Motor neuron (in vitro differentiated cells): Measurements from ENCODE around the gene PDE9A. TPM values are rescaled to one million over a fixed set of nuclear protein-coding genes. Genes with fewer than 3 reads are reported as not detected.

ENCODE experiments used
- ATAC-seq, 8 experiments: fragments of 200-7000 bp; cut with Tn5 transposase; replicated peaks in 6 of 8; 2 replicates each; pipeline ENCODE4 v1.8.0; 2021; ENCODE audit warnings: mild to moderate bottlenecking in 8 of 8, moderate library complexity in 8 of 8
- H3K27ac ChIP-seq, 2 donors: fragments of 250-450 bp; sonication (Bioruptor Pico); 2 replicates each; pipeline ENCODE4 v1.9.0; 2021; ENCODE audit warnings: antibody characterized with exemption in 2 of 2, mild to moderate bottlenecking in 2 of 2, moderate library complexity in 1 of 2
- H3K4me1 ChIP-seq, 2 donors: fragments of 250-450 bp; sonication (Bioruptor Pico); replicated peaks in 1 of 2; 2 replicates each; pipeline ENCODE4 v1.6.1; 2021; ENCODE audit warnings: antibody characterized with exemption in 2 of 2, mild to moderate bottlenecking in 2 of 2, moderate library complexity in 1 of 2
- H3K4me3 ChIP-seq, 5 donors: fragments of 250-450 bp; sonication (Bioruptor Pico); 2 replicates each; pipeline ENCODE4 v1.9.0; 2021; ENCODE audit warnings: antibody characterized with exemption in 5 of 5, mild to moderate bottlenecking in 5 of 5, moderate library complexity in 4 of 5
- WGBS, 10 experiments: fragments of 450-650 bp; shearing (Covaris generic); methylation state at CpG; one replicate each; pipeline ENCODE4 v1.0.0; 2022; 5-methylcytosine and 5-hydroxymethylcytosine counted together
- in situ Hi-C, 9 experiments: fragments of 400-800 bp; cut with MboI; loops; one replicate each; pipeline ENCODE4 v1.15.0; 2021; ENCODE audit warnings: low sequenced_read_pairs in 9 of 9, low pct_unique_long_range_greater_than_20kb in 2 of 9; ENCODE audit not compliant: unreplicated experiment in 9 of 9
- total RNA-seq, 8 experiments: library from RNA; unstranded; fragments of 300-600 nt; gene quantifications; 2 replicates each; pipeline versions ENCODE4 v1.2.3 to v1.2.4, GENCODE V29; 2022

The PDE9A gene
- total RNA-seq, 8 experiments from 2014 or later, result 0.31 to 21.2 (median 15.6) TPM; not detected in 2

DNA sequence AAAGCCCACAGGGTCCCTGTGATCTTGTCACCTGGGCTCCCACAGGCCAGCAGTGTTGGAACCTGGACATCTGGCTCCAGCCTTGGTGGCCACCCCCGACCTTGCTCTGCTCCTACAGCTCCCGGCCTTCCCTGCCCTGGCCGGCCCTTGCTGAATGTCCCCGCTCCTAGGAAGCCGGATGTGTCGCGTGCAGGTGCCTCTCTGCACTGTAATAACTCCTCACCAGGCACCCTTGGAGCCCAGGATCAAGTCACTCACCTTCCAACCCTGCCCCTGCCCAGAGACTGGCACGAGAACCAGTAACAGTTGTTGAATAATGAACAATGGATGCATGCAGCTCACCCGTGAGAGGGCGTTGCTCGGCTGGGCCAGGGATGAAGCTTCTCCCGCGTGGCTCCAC, 12.1 kb downstream of the PDE9A start:
- in situ Hi-C loops, result no loop called here
- Histone ChIP-seq H3K4me3 (no peak overlapping the region), H3K4me1 (peaks cover 38 to 39% of the 10 kb centered on the region in 2 donors), H3K27ac (no peak overlapping the region)
- 85 to 93% (median 85%) methylated on average over 5 to 13 of the region's 13 CpGs; no CpG with 5 or more reads in 7 of the 10 experiments for whole genome bisulfite sequencing, 10 experiments
- no peak for ATAC-seq

DNA sequence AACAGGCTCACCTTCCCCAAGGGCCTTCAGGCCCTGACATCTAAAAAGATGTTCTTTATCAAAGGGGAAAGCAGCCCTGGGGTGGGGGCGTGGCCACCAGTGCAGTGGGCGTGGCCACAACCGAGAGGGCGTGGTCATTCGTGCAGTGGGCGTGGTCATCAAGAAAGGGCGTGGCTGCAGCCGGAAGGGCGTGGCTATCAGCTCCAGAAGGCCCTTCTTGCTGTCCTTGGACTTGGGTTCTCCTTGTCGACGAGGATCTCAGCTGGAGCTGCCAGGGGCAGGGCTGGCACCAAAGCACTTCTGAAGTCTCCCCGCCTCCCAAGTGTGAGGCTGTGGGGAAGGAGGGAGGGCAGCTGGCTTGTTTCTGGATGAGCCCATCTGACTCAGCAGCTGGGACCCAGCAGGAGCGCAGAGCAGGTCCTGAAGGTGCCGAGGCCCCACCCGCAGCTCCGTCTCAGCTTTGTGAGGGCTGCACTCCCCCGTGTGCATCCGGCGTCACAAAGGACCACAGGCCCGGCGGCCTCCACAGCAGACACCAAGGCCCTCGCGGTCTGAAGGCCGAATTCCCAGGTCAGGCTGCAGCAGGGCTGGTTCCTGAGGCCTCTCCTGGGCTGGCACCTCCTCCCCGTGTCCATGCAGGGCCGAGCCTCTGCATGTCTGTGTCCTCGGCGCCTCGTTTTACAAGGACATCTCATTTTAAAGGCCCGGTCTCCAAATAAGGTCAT, 12.8 kb downstream of the PDE9A start:
- H3K27ac ChIP-seq, result peak overlapping the region; percentile 85 to 93
- peaks cover 44 to 45% of the 10 kb centered on the region in 2 donors for H3K4me1 ChIP-seq
- 58 to 93% (median 83%) methylated on average over 2 to 9 of the region's 30 CpGs; no CpG with 5 or more reads in 7 of the 10 experiments for WGBS, 10 experiments
- no peak overlapping the region for H3K4me3 ChIP-seq
- no peak for ATAC-seq
- in situ Hi-C loops, result no loop called here

DNA sequence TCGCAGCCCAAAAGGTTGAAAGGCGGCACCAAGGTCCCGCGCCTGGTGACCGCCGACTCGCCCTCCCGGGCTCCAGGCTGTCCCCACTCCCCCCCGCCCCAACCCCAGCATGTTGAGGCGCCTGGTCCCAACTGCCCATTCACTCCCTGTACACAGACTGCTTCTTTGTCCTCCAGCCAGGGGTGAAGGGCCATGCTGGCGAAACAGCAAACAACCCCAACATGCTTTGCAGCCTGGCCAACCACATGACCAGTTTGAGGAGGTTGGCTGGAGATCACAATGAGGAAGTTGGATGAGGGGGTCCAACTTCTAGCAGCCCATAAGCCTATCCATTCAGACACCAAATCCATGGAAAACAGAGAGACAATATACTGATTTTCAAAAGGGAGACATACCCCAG, 13.5 kb downstream of the PDE9A start:
- Histone ChIP-seq H3K4me3 (no peak overlapping the region), H3K4me1 (peaks cover 51 to 52% of the 10 kb centered on the region in 2 donors), H3K27ac (peak overlapping the region; percentile 85 to 93)
- WGBS, 10 experiments, result 0 to 93% (median 87%) methylated on average over 1 to 3 of the region's 11 CpGs; no CpG with 5 or more reads in 6 of the 10 experiments
- no peak for ATAC-seq
- in situ Hi-C loops, result no loop called here

DNA sequence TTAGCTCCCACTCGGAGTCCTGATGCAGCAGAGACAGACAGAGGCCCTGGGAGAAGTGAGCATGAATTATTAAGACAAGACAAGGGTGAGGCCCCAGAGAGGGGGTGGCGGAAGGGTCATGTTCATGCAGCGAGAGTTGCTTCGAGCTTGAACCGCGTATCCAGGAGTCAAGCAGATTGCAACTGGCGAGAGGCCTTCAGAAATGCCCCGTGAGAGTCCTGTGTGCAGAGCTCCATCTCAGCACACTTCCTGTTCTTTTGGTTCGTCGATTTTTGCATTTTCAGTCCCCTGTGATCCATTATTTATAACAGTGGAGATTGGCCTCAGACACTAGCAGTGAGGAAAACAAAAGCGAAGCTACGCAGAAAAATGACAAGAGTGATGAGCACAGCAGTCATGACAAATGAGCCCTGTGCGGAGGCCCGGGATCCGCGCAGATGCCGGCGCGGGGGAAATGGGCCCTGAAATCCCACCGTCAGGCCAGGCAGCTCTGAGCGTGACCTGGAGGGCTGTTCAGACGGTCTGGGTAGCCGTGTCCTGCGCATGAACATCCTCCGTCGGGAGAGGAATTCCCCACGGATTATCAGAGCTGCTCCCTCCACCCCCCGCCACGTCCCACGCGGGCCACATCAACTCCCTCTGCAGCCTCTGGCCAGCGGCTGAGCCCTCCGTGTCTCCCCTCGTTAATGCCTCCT, 15.0 kb downstream of the PDE9A start:
- ATAC-seq, result peak in 5 of 8 experiments; percentile 73 to 86 (median 84)
- Histone ChIP-seq H3K27ac (peak overlapping the region; percentile 85 to 93), H3K4me1 (peaks cover 66 to 68% of the 10 kb centered on the region in 2 donors), H3K4me3 (peak overlapping the region in 4 of 5 donors; percentile 2 to 7 (median 4))
- WGBS, 10 experiments, result 17 to 46% (median 29%) methylated on average over 3 to 14 of the region's 34 CpGs; no CpG with 5 or more reads in 3 of the 10 experiments
- in situ Hi-C loops, result no loop called here

DNA sequence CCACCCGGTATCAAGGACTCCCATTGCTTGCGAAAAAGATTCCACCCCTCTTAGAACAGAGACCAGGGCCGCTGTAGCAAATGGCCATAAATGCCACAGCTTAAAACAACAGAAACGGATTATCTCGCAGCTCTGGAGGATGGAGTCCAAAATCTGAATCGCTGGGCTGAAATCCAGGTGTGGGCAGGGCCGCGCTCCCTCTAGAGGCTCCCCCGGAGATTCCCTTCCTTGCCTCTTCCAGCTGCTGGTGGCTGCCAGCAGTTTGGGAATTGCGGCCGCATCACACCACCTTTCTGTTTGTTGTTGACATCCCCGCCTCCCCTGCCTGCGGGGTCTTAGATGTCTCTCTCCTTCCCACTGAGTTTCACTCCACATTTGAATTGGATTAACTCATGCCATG, 15.6 kb downstream of the PDE9A start:
- H3K27ac ChIP-seq, result peak overlapping the region; percentile 85 to 93
- peaks cover 72 to 74% of the 10 kb centered on the region in 2 donors for H3K4me1 ChIP-seq
- H3K4me3 ChIP-seq, result no peak overlapping the region
- 18 to 100% (median 85%) methylated on average over 1 to 8 of the region's 13 CpGs; no CpG with 5 or more reads in 2 of the 10 experiments for WGBS, 10 experiments
- in situ Hi-C loops, result no loop called here
- peak in 1 of 8 experiments; percentile 37 for ATAC-seq

DNA sequence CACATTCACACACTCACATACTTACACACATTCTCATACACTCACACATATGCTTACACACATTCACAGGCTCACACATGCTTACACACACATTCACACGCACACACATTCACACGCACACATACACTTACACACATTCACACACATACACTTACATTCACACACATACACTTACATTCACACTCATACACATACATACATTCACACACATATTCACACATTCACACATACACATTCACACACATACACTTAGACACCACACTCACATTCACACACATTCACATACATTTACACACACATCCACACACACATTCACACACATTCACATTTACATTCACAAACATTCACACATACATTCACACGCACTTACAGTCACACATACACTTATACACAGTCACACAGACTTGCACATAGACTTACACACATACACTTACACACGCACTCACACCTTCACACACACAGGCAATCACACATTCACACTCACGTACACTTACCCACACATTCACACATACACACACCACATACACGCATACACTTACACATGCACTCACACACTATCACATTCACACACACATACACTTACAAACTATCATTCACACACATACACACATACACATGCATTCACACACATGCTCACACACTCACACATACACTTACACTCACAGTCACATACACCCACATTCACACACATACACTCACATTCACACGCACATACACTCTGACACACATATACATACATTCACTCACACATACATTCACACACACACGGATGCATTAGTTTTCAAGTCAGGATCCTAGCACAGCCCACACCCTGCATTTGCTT, 16.8 kb downstream of the PDE9A start:
- H3K4me3 ChIP-seq, result no peak overlapping the region
- 33 to 100% (median 76%) methylated on average over 1 to 8 of the region's 8 CpGs; no CpG with 5 or more reads in 1 of the 10 experiments for WGBS, 10 experiments
- no peak for ATAC-seq
- in situ Hi-C loops, result no loop called here
- peaks cover 80 to 86% of the 10 kb centered on the region in 2 donors for H3K4me1 ChIP-seq
- H3K27ac ChIP-seq, result no peak overlapping the region

DNA sequence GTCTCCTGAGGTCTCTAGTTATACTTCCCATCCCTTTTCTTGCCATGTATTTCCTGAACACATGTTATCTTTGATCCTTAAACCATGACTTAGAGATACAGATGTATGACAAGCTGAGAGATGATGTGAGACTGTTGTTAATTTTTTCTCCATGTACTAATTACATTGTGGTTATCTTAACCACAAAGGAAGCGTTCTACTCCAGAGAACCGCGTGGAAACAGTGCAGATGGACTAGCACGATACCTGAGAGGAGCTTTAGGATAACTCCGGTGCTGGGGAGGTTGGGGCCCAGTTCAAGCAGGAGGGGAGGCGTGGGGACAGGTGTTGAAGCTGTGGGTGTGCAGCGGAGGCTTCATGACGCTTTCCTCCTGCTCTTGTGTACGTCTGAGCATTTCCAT, 17.5 kb downstream of the PDE9A start:
- peaks cover 79 to 86% of the 10 kb centered on the region in 2 donors for H3K4me1 ChIP-seq
- 0 to 94% (median 79%) methylated on average over 2 to 8 of the region's 9 CpGs; no CpG with 5 or more reads in 5 of the 10 experiments for WGBS, 10 experiments
- in situ Hi-C loops, result no loop called here

DNA sequence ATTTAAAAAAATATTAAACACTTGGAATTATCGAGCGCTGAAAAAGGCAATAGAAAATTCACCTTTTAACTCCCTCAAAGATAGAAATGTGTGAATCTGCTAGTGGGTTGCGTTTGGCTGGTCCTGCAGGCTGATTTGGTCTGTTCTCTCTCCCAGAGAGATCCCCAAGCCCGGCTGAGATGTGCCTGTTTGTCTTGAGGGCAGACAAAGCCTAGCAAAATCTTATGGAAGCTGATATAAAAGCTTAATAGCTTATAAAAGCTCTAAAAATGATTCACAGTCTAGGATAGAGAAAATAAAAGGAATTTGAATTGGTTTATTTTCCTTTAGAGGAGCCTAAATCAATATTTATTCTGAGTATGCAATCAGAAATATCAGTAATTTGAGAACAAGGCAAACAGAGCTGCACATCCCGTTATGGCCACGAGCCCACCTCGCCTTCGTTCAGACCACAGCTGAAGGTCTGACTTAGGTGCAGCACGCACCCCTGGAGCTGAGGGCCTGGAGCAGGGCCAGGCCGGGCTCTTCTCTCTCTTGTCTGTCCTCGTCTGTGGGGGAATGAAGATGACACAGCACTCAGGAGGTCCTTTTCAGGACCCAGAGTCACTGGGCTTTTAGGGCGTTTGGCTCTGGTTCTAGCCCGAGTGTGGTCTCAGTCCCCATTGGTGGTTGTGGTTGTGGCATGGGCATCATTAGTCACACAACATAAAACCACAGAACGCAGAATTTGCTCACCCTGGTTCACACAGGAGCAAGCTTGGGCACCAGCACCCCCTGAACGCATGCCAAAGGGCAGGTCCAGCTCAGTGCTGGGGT, 18.6 kb downstream of the PDE9A start:
- in situ Hi-C loops, result no loop called here
- peaks cover 71 to 83% of the 10 kb centered on the region in 2 donors for H3K4me1 ChIP-seq

More for the DNA sequence above, 17.5 kb downstream of the PDE9A start:
- no peak for ATAC-seq
- no peak overlapping the region for H3K4me3 ChIP-seq
- H3K27ac ChIP-seq, result no peak overlapping the region

DNA sequence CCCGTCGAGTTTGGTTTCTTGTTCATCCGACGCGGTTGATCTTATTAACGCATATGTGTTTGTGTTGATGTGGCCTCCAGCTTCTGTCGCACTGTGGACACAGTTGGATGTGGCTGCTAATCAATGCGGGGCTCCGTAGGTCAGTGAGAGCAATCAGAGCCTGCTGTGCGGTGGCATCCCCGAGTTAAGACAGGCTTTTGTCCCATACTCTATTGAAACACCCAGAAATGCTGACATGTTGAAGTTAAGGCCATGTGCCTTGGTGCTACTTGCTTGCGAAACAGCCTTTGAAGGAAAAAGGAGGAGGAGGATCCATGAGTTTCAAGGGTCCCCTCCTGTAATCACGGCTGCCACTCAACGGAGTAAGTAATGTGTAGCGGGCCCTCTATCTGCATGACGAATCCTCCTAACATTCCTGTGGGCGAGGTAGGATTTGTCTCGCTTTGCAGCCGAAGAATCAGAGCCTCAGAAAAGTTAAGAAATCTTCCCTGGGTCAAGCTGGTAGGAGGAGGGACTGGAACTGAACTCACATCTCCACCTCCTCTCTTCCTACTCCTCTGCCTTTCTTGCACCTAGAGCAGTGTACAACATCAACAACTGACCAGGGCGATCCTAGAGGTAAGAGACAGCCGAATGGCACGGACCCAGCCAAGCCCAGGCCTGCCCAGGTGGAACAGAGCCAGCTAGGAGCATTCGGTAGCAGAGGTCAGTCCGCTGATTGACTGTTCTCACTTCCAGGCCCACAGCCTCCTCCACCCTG, 19.5 kb downstream of the PDE9A start:
- Histone ChIP-seq H3K4me1 (peaks cover 67 to 80% of the 10 kb centered on the region in 2 donors), H3K27ac (peak overlapping the region; percentile 44 to 45), H3K4me3 (no peak overlapping the region)
- ATAC-seq, result no peak
- in situ Hi-C loops, result no loop called here
- 15 to 73% (median 60%) methylated on average over 2 to 17 of the region's 24 CpGs; no CpG with 5 or more reads in 1 of the 10 experiments for WGBS, 10 experiments

More for the DNA sequence above, 18.6 kb downstream of the PDE9A start:
- Histone ChIP-seq H3K27ac (peak overlapping the region; percentile 44 to 45), H3K4me3 (no peak overlapping the region)
- ATAC-seq, result peak in 1 of 8 experiments; percentile 3
- 29 to 87% (median 74%) methylated on average over 3 to 9 of the region's 15 CpGs for WGBS, 10 experiments

DNA sequence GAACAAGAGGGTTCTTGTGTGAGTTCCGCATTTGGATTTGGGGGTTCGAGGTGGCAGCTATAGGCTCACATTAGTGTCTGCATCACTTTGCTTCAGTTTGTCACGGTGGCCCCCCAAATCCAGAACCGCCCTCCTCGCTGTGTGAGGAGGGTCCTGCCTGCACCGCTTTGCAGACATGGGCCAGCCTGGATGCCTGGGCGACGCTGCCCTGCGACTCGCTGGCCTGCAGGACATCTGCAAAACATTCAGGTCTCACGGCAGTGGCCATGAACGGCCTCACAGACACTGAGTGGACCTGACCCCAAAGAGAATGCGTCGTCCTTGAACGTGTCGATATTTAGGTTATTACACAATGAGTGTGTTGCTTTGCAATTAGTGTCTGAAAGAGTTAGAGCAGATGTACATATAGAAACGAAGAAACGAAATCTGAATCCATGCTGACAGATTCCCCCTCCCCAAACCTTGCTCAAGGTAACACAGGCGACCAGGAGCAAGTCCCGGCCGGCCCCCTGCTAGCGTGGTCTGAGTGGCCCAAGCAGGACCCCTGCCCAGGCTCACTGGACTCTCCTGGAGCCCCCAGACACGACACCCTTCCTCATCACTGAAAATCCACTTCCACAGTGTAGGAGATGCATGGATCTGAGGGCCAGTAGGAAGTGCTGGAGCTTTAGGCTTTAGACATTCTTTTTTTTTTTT, 20.4 kb downstream of the PDE9A start:
- in situ Hi-C loops, result no loop called here
- 14 to 79% (median 67%) methylated on average over 3 to 15 of the region's 23 CpGs; no CpG with 5 or more reads in 4 of the 10 experiments for WGBS, 10 experiments
- peak overlapping the region; percentile 24 to 76 for H3K27ac ChIP-seq
- H3K4me3 ChIP-seq, result no peak overlapping the region
- ATAC-seq, result no peak
- peaks cover 64 to 76% of the 10 kb centered on the region in 2 donors for H3K4me1 ChIP-seq

DNA sequence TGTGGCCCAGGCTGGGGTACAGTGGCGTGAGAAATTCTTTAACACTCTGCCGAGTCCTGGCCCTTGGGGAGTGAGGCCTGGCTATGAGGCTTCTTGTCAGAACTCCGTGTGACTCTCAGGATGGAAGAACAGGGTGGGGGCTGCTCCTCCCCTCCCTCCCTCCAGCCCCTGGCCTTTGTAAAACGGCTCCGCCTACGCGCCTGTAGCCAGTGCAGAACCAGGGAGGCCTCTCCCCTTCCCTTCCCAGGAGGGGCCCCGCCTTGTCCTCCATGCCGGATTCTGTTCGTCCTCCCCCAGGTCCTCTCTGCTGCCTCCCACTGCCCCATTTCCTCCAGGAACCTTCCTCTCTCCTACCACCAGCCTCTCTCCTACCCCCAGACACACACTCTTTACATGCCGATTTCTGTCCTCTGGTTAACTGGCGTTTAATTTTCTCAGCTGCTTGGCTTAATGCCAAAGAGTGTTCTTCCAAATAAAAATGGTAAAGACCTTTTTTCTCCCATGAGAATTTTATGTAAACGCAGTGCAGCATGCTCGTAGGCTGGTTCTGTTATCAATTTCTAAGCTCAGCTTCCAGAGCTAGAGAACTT, 21.0 kb downstream of the PDE9A start:
- Histone ChIP-seq H3K27ac (peak overlapping the region; percentile 24 to 76), H3K4me1 (peaks cover 57 to 69% of the 10 kb centered on the region in 2 donors), H3K4me3 (peak overlapping the region in 1 of 5 donors; percentile 5)
- in situ Hi-C loops, result no loop called here
- ATAC-seq, result peak; percentile 72 to 96 (median 94)
- 0 to 77% (median 21%) methylated on average over 3 to 10 of the region's 14 CpGs; no CpG with 5 or more reads in 1 of the 10 experiments for WGBS, 10 experiments
